Stimulated activated CD8-positive, alpha-beta memory T cell treated with anti-CD3 and anti-CD28 coated beads, Interleukin-7, amount 100 ng/mL, for 4 hours (primary cell): ENCODE results near the gene ZNF280A.
"Not testable (repeated sequence)": the region's sequence is repeated elsewhere in the genome, so short reads cannot be mapped to it uniquely, and the experiment has no call there.

Source experiments
- DNase-seq, 2 donors: peaks; one replicate each; pipeline ENCODE4 v3.0.0-alpha.2; 2020; ENCODE audit warnings: low read depth in 2 of 2

ZNF280A gene

DNA sequence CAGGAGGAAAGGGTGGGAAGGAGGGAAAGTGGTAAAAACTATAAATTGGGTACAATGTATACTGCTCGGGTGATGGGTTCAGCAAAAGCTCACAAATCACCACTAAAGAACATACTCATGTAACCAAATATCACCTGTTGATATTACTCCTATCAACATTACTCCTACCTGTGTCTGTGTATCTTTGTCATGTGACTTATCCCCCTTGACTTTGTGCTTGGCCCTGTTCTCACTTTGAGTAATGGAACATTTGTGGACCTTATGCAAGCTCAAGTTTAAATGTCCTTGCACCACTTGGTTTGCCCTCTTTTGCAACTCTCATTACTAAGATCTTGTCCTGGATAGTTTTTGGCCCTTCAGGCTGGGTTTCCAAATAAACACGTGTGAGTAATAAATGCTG lies 50.5 kb downstream of the ZNF280A start:
- DNase-seq = no peak

DNA sequence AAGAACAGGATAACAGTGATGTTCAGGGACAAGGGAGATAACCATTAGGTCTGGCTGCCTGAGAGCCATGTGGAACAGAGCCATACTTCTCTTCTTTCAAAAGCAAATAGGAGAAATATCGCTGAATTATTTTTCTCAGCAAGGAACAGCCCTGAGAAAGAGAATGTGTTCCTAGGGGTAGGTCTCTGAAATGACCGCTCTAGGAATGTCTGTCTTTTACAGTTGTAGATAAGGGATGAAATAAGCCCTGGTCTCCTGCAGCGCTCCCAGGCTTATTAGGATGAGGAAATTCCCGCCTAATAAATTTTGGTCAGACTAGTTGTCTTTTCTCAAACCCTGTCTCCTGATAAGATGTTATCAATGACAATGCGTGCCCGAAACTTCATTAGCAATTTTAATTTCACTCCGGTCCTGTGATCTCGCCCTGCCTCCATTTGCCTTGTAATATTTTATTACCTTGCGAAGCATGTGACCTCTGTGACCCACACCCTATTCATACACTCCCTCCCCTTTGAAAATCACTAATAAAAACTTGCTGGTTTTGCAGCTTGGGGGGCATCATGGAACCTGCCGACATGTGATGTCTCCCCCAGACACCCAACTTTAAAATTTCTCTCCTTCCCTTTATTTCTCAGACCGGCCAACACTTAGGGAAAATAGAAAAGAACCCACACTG lies 51.1 kb downstream of the ZNF280A start:
- not testable (repeated sequence) for DNase-seq

GRCh38 chr22:22467112-22467511 lies 53.0 kb downstream of the ZNF280A start:
- DNase-seq = no peak

- DNase-seq = no peak
These were observed 54.3 kb downstream of the ZNF280A start for GRCh38 chr22:22465782-22466181.

DNA sequence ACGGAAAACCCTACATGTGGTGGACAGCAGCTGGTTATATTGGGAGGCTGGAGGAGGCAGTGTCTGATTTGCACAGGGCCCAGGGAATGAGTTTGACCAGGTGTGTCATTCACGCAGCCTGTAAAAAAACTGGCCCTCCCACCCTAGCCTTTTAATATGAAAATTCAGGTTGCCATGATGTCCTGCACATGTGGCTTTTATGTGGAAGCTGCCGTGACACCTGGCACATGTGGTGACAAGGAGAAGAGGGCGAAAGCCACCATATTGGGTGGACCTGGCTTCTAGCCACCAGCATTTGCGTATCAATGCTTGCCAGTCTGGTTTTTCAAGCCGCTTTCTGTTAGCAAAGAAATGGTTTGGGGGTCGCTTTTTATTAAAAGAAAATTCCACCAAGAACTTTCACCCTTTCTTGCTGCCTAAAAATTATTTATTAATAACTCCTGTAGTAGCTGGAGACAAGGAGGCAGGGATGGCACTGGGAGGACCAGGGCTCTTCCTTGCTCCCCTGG lies 54.9 kb downstream of the ZNF280A start:
- no peak for DNase-seq

- no peak for DNase-seq
These were observed 55.5 kb downstream of the ZNF280A start for GRCh38 chr22:22464541-22465054.

GRCh38 chr22:22463855-22464540 lies 56.1 kb downstream of the ZNF280A start:
- DNase-seq = peak; percentile 2 to 25
